Measurements from ENCODE around the gene PC. TPM values are rescaled to one million over a fixed set of nuclear protein-coding genes. Genes with fewer than 3 reads are reported as not detected.

Gene PC
- total RNA-seq, 1 donor: 1.8 TPM

DNA sequence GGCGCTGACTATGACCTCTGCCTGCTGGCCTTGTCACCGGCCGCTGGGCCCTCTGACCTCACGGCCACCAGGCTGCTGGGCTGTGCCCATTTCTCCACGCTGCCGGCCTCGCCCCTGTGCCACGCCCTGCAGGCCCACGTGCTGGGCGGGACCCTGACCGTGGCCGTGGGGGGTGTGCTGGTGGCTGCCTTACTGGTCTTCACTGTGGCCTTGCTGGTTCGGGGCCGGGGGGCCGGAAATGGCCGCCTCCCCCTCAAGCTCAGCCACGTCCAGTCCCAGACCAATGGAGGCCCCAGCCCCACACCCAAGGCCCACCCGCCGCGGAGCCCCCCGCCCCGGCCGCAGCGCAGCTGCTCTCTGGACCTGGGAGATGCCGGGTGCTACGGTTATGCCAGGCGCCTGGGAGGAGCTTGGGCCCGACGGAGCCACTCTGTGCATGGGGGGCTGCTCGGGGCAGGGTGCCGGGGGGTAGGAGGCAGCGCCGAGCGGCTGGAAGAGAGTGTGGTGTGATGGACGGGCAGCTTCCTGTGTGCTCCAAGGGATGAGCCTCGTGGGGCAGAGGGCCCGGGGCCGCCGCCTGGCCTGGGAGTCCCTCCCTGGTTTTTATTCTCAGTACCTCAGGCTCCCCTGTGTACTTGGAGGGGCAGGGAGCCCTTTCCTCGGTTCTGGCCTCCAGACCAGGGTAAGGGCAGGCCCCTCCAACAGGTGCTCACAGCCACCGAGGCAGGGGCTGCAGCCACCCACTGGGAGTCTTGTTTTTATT lies 98.3 kb downstream of the PC start:
- H3K9me3 ChIP-seq (ENCODE audit: low read depth, low read length): no peaks in the 10 kb centered on the region
- H3K4me1 ChIP-seq (ENCODE audit: insufficient read depth, low read length): peaks cover 10% of the 10 kb centered on the region
- no peak overlapping the region for H3K4me3 ChIP-seq (ENCODE audit: low read length)
- H3K27me3 ChIP-seq (ENCODE audit: insufficient read depth, low read length): no peaks in the 10 kb centered on the region

- Histone ChIP-seq H3K27me3 (ENCODE audit: insufficient read depth, low read length) (no peaks in the 10 kb centered on the region), H3K9me3 (ENCODE audit: low read depth, low read length) (no peaks in the 10 kb centered on the region), H3K4me3 (ENCODE audit: low read length) (no peak overlapping the region), H3K4me1 (ENCODE audit: insufficient read depth, low read length) (peaks cover 10% of the 10 kb centered on the region)
Measured at GRCh38 chr11:66858939-66859685, 99.1 kb downstream of the PC start.

DNA sequence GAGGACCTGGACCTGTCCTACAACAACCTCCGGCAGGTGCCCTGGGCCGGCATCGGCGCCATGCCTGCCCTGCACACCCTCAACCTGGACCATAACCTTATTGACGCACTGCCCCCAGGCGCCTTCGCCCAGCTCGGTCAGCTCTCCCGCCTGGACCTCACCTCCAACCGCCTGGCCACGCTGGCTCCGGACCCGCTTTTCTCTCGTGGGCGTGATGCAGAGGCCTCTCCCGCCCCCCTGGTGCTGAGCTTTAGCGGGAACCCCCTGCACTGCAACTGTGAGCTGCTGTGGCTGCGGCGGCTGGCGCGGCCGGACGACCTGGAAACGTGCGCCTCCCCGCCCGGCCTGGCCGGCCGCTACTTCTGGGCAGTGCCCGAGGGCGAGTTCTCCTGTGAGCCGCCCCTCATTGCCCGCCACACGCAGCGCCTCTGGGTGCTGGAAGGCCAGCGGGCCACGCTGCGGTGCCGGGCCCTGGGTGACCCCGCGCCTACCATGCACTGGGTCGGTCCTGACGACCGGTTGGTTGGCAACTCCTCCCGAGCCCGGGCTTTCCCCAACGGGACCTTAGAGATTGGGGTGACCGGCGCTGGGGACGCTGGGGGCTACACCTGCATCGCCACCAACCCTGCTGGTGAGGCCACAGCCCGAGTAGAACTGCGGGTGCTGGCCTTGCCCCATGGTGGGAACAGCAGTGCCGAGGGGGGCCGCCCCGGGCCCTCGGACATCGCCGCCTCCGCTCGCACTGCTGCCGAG lies 99.8 kb downstream of the PC start:
- Histone ChIP-seq H3K4me1 (ENCODE audit: insufficient read depth, low read length) (peaks cover 10% of the 10 kb centered on the region), H3K4me3 (ENCODE audit: low read length) (no peak overlapping the region), H3K27me3 (ENCODE audit: insufficient read depth, low read length) (no peaks in the 10 kb centered on the region), H3K9me3 (ENCODE audit: low read depth, low read length) (no peaks in the 10 kb centered on the region)

DNA sequence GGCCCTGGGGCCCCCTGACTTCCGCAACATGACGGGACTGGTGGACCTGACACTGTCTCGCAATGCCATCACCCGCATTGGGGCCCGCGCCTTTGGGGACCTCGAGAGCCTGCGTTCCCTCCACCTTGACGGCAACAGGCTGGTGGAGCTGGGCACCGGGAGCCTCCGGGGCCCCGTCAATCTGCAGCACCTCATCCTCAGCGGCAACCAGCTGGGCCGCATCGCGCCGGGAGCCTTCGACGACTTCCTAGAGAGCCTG lies 100.3 kb downstream of the PC start:
- no peak overlapping the region for H3K4me3 ChIP-seq (ENCODE audit: low read length)
- no peaks in the 10 kb centered on the region for H3K9me3 ChIP-seq (ENCODE audit: low read depth, low read length)
- H3K4me1 ChIP-seq (ENCODE audit: insufficient read depth, low read length): peaks cover 10% of the 10 kb centered on the region
- no peaks in the 10 kb centered on the region for H3K27me3 ChIP-seq (ENCODE audit: insufficient read depth, low read length)

- H3K9me3 ChIP-seq (ENCODE audit: low read depth, low read length): no peaks in the 10 kb centered on the region
Measured at GRCh38 chr11:66857234-66857926, 100.8 kb downstream of the PC start.

GRCh38 chr11:66856496-66857233 lies 101.5 kb downstream of the PC start, which contains the start of gene LRFN4:
TSS of gene LRFN4 (plus strand) at chr11:66857064. CDS start at chr11:66857745, 681 bp downstream.
- Histone ChIP-seq H3K27me3 (ENCODE audit: insufficient read depth, low read length) (no peaks in the 10 kb centered on the region), H3K9me3 (ENCODE audit: low read depth, low read length) (no peaks in the 10 kb centered on the region), H3K4me1 (ENCODE audit: insufficient read depth, low read length) (peaks cover 10% of the 10 kb centered on the region), H3K4me3 (ENCODE audit: low read length) (peak within 1 kb of the TSS; percentile 52)

More at GRCh38 chr11:66857234-66857926, 100.8 kb downstream of the PC start:
- peaks cover 10% of the 10 kb centered on the region for H3K4me1 ChIP-seq (ENCODE audit: insufficient read depth, low read length)
- no peak overlapping the region for H3K4me3 ChIP-seq (ENCODE audit: low read length)
- H3K27me3 ChIP-seq (ENCODE audit: insufficient read depth, low read length): no peaks in the 10 kb centered on the region

DNA sequence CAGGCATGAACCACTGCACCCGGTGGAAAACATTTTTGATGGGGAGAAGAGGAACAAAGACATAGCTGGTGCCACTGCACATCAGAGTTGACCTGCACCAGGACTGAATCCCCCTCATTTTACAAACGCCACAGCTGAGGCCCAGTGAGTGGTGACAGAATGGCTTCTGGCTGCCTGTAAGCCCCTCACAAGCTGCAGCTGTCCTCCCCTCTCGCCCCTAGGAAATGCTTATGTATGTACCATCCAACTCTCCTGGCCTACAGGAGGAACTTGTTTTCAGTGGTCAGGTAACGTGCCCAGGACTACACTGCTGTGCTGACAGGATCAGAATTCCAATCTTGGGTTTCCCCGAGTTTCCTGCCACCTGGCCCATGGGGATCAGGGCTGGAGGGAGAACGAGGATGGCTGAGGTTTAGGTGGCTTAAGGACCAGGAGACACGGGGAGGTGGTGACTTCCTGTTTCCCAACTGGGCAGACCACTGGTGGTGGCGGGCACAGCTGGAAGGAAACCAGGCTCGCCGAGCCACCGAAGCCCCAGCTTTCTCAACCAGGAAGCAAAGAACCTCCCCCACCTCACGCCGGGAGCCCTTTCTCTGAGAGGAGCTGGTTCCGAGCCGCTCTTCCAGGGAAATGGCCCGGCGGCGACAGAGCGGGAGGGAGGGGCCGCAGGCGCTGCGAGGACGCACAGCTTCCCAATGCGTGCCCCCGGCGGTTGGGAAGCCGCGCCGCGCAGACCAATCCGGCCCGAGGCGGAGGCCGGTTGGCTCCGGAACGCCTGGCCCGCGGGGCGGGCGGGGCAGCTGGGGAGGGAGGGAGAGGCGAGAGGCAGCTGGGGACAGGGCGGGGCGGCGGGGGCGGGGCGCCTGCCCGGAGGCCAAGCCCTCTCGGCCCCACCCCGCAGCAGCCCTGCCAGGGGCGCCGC lies 102.3 kb downstream of the PC start:
- Histone ChIP-seq H3K9me3 (ENCODE audit: low read depth, low read length) (no peaks in the 10 kb centered on the region), H3K4me3 (ENCODE audit: low read length) (peak overlapping the region; percentile 52), H3K4me1 (ENCODE audit: insufficient read depth, low read length) (peaks cover 10% of the 10 kb centered on the region), H3K27me3 (ENCODE audit: insufficient read depth, low read length) (no peaks in the 10 kb centered on the region)

DNA sequence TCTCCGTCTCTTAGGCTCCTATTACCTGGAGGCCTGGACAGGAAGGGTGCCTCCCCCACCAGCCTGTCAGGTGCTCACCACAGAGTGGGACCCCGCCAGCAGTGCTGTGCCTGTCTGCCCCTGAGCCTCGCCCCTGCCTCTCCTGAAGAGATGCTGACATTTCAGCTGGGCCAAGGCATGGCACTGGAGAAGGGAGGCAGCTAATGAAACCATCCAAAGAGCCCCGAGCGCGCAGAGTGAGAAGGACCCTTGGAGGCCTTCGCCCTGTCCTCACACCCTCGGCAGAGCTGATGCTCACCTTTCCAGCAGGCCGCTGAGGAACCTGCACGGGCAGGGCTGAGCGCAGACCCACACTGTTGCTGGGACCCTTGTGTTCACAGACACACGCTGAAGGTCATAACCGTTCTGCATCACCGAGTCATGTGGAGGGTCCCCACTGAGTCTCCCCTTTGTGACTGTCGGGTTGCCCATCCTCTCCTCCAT lies 103.4 kb downstream of the PC start:
- H3K27me3 ChIP-seq (ENCODE audit: insufficient read depth, low read length): no peaks in the 10 kb centered on the region
- no peak overlapping the region for H3K4me3 ChIP-seq (ENCODE audit: low read length)
- H3K9me3 ChIP-seq (ENCODE audit: low read depth, low read length): no peaks in the 10 kb centered on the region
- peaks cover 10% of the 10 kb centered on the region for H3K4me1 ChIP-seq (ENCODE audit: insufficient read depth, low read length)

DNA sequence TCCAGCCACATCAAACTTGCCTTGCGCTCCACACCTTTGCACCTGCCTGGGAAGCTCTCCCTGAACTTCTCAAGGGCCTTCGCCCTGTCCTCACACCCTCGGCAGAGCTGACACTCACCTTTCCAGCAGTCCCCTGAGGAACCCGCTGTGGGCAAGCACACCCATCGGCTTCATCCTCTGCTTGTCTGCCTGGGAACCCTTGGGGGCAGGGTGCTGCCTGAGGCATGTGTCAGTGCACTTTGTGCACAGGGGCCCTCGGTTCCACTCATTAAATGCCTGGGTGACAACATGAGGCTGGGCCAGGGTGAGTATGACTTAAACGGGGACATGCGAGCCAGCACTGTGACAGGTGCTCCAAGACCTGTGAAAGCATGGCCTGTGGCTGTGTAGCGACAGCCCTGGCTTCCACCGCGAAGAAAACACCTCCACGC lies 103.9 kb downstream of the PC start:
- Histone ChIP-seq H3K27me3 (ENCODE audit: insufficient read depth, low read length) (no peaks in the 10 kb centered on the region), H3K4me3 (ENCODE audit: low read length) (no peak overlapping the region), H3K4me1 (ENCODE audit: insufficient read depth, low read length) (peaks cover 10% of the 10 kb centered on the region), H3K9me3 (ENCODE audit: low read depth, low read length) (no peaks in the 10 kb centered on the region)

GRCh38 chr11:66853242-66854229 lies 104.6 kb downstream of the PC start:
- Histone ChIP-seq H3K4me1 (ENCODE audit: insufficient read depth, low read length) (peaks cover 10% of the 10 kb centered on the region), H3K9me3 (ENCODE audit: low read depth, low read length) (no peaks in the 10 kb centered on the region), H3K27me3 (ENCODE audit: insufficient read depth, low read length) (no peaks in the 10 kb centered on the region), H3K4me3 (ENCODE audit: low read length) (no peak overlapping the region)

DNA sequence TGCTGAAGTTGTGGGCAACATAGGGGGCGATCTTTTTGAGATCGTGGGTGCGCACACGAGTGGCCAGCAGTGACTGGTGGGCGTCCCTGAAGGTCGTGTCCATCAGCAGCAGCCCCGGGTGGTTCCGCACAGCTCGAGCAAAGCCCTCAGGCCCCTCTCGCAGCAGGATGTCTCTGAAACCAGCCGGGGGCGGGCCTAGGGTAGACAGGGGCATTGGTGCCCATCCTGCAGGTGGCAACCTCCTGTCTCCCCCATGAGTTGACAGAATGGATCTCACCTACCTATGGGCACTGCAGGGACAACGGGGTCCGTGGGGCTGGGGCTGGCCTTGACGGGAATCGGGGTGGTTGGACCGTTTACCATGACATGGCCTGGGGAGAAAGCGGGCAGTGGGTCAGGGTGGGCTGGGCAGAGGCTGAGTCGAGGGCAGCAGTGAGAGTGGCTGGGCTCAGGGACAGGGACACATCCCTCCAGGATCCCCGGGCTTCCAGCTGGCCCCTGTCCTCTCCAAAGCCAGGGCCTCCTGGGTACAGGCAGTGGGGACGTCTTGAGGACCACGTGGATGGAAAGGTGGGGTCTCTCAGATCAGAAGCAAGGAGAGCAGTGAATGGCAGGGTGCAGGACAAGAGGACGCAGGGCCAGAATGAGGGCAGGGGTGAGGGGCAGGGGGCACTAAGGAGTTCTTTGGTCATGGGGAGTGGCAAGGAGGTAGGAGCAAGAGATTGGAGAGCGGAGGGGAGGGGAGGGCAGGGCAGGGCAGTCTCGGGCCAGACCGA lies 105.5 kb downstream of the PC start:
- Histone ChIP-seq H3K4me3 (ENCODE audit: low read length) (no peak overlapping the region), H3K27me3 (ENCODE audit: insufficient read depth, low read length) (no peaks in the 10 kb centered on the region), H3K4me1 (ENCODE audit: insufficient read depth, low read length) (peaks cover 10% of the 10 kb centered on the region), H3K9me3 (ENCODE audit: low read depth, low read length) (no peaks in the 10 kb centered on the region)
